ENCODE measurements around the gene SIRT2. TPM values are rescaled to one million over a fixed set of nuclear protein-coding genes. Genes with fewer than 3 reads are reported as not detected.

The SIRT2 gene
- 41.7 and 45.1 TPM in 2 replicates for total RNA-seq

DNA sequence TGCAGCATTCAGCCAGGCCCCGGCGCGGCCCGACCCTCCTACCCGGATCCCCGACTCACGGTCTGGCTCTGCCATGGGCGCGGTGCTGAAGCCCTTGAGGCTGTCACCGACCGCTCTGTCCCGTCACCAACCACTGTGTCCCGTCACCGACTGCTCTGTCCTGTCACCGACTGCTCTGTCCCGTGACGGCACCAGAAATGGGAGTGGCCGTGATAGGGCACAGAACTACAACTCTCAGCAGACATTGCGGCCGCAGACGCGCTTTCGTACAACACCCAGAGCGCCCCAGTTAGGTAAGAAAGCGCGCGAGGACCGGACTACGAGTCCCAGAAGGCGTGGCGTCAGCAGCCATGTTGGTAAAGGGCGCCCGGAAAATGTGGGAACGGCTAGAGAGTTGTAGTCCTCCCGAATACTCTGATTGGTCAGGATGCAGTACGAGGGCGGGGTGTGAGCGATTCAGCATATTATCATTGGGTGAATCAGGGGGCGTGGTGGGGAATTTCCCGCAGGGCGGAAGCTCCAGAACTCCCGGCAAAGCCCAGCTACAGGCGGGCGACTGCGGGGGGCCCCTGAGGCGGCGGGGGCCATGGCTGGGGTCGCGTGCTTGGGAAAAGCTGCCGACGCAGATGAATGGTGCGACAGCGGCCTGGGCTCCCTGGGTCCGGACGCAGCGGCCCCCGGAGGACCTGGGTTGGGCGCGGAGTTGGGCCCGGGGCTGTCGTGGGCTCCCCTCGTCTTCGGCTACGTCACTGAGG, at the start of gene SIRT2, which contains the start of gene NFKBIB:
TSS of gene SIRT2 (minus strand) at position 172 of the 755 bp plus-strand sequence. CDS start at position 75, 97 bp downstream.
TSS of gene NFKBIB (plus strand) at position 523 of the 755 bp plus-strand sequence. CDS start at position 587, 64 bp downstream.

DNA sequence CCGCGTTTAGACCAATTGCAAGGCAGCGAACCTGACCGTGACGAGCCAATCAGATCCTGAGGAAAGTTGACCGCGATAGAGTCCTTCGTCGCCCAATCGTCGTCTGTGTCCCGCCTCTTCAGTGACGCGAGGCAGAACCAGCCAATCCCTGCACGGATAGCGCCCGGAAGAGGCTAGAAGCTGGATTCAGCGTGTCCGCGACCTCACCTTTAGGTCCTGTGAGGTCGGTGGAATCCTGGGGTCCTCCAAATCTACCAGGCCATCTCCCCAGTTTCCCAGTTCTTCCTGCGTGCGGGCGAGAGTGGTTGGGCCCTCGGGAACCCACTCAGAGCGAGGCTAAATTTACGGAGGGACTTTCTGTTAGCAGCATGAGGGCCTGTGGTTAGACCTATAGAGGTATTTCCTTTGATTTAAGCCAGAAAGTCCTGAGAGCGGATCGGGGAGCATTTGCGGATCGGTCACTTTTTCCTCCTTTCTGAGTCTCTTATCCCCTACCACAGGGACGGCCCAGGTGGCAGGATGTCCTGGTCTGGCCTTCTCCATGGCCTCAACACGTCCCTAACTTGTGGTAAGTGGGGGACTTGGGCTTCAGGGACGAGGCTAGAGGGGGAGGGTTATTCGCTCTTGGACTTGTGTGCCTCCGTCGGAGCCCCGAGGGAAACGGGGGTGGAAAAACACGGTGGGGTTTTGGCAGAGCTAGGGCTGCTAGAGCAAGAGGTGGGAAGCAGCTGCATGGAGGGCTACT, 31.5 kb upstream of the SIRT2 start, which contains the start of gene MRPS12:
TSS of gene MRPS12 (plus strand) at position 169 of the 745 bp plus-strand sequence. CDS start at position 520, 351 bp downstream.

DNA sequence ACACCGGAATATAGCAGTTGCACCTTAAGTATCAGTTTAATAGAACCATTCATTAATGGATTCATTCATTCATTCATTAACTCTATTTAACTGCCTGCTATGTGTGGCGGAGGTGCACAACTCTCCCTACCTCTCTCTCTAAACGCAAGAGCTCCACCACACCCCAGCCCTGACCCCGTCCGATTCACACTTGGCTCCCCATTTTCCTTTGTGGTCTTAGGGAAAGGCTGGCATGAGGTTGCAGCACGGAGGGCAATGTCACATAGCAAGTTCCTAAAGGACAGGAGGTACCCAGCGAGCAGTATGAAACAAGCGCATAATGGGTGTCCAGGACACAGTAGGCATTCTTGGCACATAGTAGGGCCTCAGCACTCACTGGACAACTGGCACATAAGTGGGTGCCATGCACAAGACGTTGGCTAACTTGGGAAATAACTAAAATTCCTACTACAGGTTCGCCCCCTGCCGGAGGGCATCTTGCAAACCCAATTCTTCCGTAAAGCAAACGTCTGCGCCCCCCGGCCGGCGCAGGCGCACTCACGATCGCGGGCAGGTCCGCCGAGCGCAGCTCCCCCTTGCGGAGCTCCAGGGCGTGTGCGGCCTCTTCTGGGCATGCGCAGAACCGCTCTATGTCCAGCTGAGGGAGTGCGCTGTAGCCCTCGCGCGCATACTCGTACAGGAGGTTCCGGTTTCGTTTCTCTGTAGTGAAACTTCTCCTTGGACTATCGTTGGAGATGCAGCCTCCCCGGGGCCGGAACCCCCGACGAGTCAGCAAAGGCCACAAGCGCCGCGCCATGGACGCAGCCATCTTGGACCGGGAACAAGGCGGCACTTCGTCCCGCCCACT, 30.7 kb upstream of the SIRT2 start, which contains the start of gene SARS2:
TSS of gene SARS2 (minus strand) at position 835 of the 847 bp plus-strand sequence. CDS start at position 808, 27 bp downstream.

GRCh38 chr19:38877781-38878574, 21.4 kb downstream of the SIRT2 start, which contains the start of gene RINL:
Gene RINL, minus strand, starts transcription at chr19:38878275. Its CDS starts 1,533 bp downstream, at chr19:38876742.

DNA sequence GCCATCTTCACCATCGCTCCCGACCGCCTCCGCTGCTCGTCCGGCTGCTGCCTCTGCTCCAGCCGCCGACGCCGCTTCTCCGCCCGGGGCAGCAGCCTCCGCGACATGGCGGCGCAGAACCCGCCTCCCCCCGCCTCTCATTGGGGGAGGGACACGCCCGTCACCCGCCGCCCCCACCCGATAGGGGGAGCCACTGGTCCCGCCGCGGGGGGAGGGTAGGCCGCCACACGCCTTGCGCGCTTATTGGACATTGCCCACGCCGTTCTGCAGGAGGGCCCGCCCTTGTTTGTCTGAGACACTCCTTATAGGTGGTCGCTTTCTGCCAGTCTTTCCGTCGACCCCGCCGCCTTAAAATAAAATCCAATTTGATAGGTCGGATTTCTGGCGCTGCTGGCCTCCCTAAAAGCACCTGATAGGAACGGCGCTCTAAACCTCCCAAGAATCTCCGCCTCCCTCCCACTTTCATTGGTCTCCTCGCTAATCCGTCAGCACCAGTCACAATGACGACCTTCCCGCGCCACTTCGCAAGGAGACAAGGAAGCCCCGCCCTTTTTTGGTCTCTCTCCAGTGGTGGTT, 49.5 kb downstream of the SIRT2 start, which contains the start of gene HNRNPL:
TSS of gene HNRNPL (minus strand) at position 127 of the 576 bp plus-strand sequence. CDS start at position 107, 20 bp downstream.

Other genes with a start within 250 kb of the SIRT2 start
- not detected in 2 replicates for gene CAPN12, start 155.1 kb downstream of the SIRT2 start, total RNA-seq
- gene LGALS7, start 126.1 kb downstream of the SIRT2 start, total RNA-seq: not detected in 2 replicates
- gene LGALS7B, start 110.4 kb downstream of the SIRT2 start, total RNA-seq: 0.28 and 1.0 TPM in 2 replicates
- gene LGALS4, start 86.7 kb downstream of the SIRT2 start, total RNA-seq: 0.14 TPM in 1 of 2 replicates, not detected in the other
- gene ECH1, start 67.8 kb downstream of the SIRT2 start, total RNA-seq: 19.6 and 28.3 TPM in 2 replicates
- gene HNRNPL, start 49.6 kb downstream of the SIRT2 start, total RNA-seq: 205 and 212 TPM in 2 replicates
- 2.0 and 2.3 TPM in 2 replicates for gene RINL, start 21.3 kb downstream of the SIRT2 start, total RNA-seq
- 7.5 and 8.9 TPM in 2 replicates for gene NFKBIB, start 351 bp upstream of the SIRT2 start, total RNA-seq
- not detected in 2 replicates for gene CCER2, start 12.6 kb upstream of the SIRT2 start, total RNA-seq
- gene SARS2, start 31.1 kb upstream of the SIRT2 start, total RNA-seq: 5.7 and 9.0 TPM in 2 replicates
- 32.3 and 32.5 TPM in 2 replicates for gene MRPS12, start 31.3 kb upstream of the SIRT2 start, total RNA-seq
- gene FBXO17, start 76.1 kb upstream of the SIRT2 start, total RNA-seq: 11.9 and 22.3 TPM in 2 replicates
- 2.0 and 5.5 TPM in 2 replicates for gene FBXO27, start 132.9 kb upstream of the SIRT2 start, total RNA-seq
- gene ACP7, start 184.8 kb upstream of the SIRT2 start, total RNA-seq: 0.09 TPM in 1 of 2 replicates, not detected in the other
- 3.1 and 4.2 TPM in 2 replicates for gene PAK4, start 226.2 kb upstream of the SIRT2 start, total RNA-seq